GM10847 (cell line): ENCODE measurements around the gene GPATCH1.

ENCODE experiments used
- POLR2A ChIP-seq: IDR thresholded peaks from 2 replicates; pipeline ENCODE4 v1.6.1; 2011; ENCODE audit not compliant: insufficient read length; ENCODE audit errors: extremely low read depth

Gene GPATCH1

GRCh38 chr19:33063356-33063752 is 17.6 kb upstream of the GPATCH1 start:
- TF ChIP-seq POLR2A, result no peak

- TF ChIP-seq POLR2A, result no peak
These were observed 17.1 kb upstream of the GPATCH1 start for GRCh38 chr19:33063753-33064457.

- TF ChIP-seq POLR2A, result no peak
These were observed 16.6 kb upstream of the GPATCH1 start for GRCh38 chr19:33064458-33064791.

GRCh38 chr19:33064792-33065550 is 16.0 kb upstream of the GPATCH1 start, which contains the start of gene RHPN2:
TSS of gene RHPN2 (minus strand) at chr19:33064888. CDS start at chr19:33064852, 36 bp downstream.
- no peak for TF ChIP-seq POLR2A

GRCh38 chr19:33066543-33066942 is 14.4 kb upstream of the GPATCH1 start:
- TF ChIP-seq POLR2A, result no peak

GRCh38 chr19:33067121-33067520 is 13.9 kb upstream of the GPATCH1 start:
- no peak for TF ChIP-seq POLR2A

GRCh38 chr19:33071887-33072286 is 9.1 kb upstream of the GPATCH1 start:
- no peak for TF ChIP-seq POLR2A

- TF ChIP-seq POLR2A, result no peak
These were observed 5.5 kb upstream of the GPATCH1 start for GRCh38 chr19:33075519-33075918.

- TF ChIP-seq POLR2A, result no peak
These were observed 4.7 kb downstream of the GPATCH1 start for GRCh38 chr19:33085570-33086128.

- no peak for TF ChIP-seq POLR2A
These were observed 6.0 kb downstream of the GPATCH1 start for GRCh38 chr19:33086955-33087354.

GRCh38 chr19:33089010-33089409 is 8.0 kb downstream of the GPATCH1 start:
- TF ChIP-seq POLR2A, result no peak

- no peak for TF ChIP-seq POLR2A
These were observed 9.2 kb downstream of the GPATCH1 start for GRCh38 chr19:33090179-33090578.

GRCh38 chr19:33093420-33094210 is 12.6 kb downstream of the GPATCH1 start:
- TF ChIP-seq POLR2A, result no peak

- TF ChIP-seq POLR2A, result no peak
These were observed 13.6 kb downstream of the GPATCH1 start for GRCh38 chr19:33094436-33095067.

- TF ChIP-seq POLR2A, result no peak
These were observed 15.0 kb downstream of the GPATCH1 start for GRCh38 chr19:33096005-33096404.

- TF ChIP-seq POLR2A, result no peak
These were observed 17.1 kb downstream of the GPATCH1 start for GRCh38 chr19:33098055-33098534.
